Retinal pigment epithelial cell (primary cell): ENCODE data around the gene KCNQ5.
"Not testable (repeated sequence)": the region's sequence is repeated elsewhere in the genome, so short reads cannot be mapped to it uniquely, and the experiment has no call there.

Source experiments
- DNase-seq: peaks from one replicate; pipeline ENCODE4 v3.0.0-alpha.2; 2010; ENCODE audit warnings: low read depth
- H3K4me3 ChIP-seq: 2 replicates; pipeline ENCODE4 v1.5.1; 2011; ENCODE audit warnings: mild to moderate bottlenecking, low read length, control low read depth, moderate library complexity
- CTCF ChIP-seq: conservative IDR thresholded peaks from 2 replicates; pipeline ENCODE4 v1.5.1; 2011; ENCODE audit warnings: low read depth, low read length, control low read depth, inconsistent platforms

The KCNQ5 gene

GRCh38 chr6:73233048-73233447 is 611.2 kb downstream of the KCNQ5 start:
- no peak for TF ChIP-seq CTCF
- DNase-seq, result no peak
- no peak overlapping the region for H3K4me3 ChIP-seq

- DNase-seq, result not testable (repeated sequence)
These were observed 612.1 kb downstream of the KCNQ5 start for GRCh38 chr6:73233971-73234370.

GRCh38 chr6:73234733-73235132 is 612.9 kb downstream of the KCNQ5 start:
- DNase-seq, result no peak
- H3K4me3 ChIP-seq, result no peak overlapping the region
- TF ChIP-seq CTCF, result no peak

More at GRCh38 chr6:73233971-73234370, 612.1 kb downstream of the KCNQ5 start:
- H3K4me3 ChIP-seq, result not testable (repeated sequence)

GRCh38 chr6:73236144-73236750 is 614.4 kb downstream of the KCNQ5 start:
- no peak for DNase-seq
- no peak overlapping the region for H3K4me3 ChIP-seq
- no peak for TF ChIP-seq CTCF

GRCh38 chr6:73240730-73241129 is 618.9 kb downstream of the KCNQ5 start:
- TF ChIP-seq CTCF, result no peak
- H3K4me3 ChIP-seq, result no peak overlapping the region
- DNase-seq, result no peak

- no peak for TF ChIP-seq CTCF
- no peak for DNase-seq
- no peak overlapping the region for H3K4me3 ChIP-seq
These were observed 620.1 kb downstream of the KCNQ5 start for GRCh38 chr6:73242001-73242400.
